ENCODE measurements around the gene ULBP1.
"Not testable (repeated sequence)": the region's sequence is repeated elsewhere in the genome, so short reads cannot be mapped to it uniquely, and the experiment has no call there.

ULBP1 gene

DNA sequence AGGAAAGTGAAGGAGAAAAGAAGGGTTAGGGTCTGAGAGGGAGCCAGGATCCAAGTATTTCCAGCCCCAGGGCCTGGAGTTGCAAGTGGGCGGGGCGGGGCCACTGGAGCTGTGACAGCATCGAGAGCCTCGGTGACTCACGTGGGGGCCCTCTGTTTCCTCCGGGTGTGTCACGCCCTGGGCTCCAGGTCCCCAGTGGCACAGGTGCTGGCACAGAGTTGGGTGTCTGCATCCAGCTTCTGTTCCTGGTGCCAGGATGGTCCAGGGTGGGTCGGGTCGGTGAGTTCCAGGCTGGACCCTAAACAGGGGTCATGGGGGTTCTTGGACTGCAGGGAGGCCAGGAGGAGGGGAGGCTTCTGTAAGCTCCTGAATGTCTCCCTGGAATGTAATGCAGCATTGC is 44.8 kb downstream of the ULBP1 start:
- no peak for DNase-seq

DNA sequence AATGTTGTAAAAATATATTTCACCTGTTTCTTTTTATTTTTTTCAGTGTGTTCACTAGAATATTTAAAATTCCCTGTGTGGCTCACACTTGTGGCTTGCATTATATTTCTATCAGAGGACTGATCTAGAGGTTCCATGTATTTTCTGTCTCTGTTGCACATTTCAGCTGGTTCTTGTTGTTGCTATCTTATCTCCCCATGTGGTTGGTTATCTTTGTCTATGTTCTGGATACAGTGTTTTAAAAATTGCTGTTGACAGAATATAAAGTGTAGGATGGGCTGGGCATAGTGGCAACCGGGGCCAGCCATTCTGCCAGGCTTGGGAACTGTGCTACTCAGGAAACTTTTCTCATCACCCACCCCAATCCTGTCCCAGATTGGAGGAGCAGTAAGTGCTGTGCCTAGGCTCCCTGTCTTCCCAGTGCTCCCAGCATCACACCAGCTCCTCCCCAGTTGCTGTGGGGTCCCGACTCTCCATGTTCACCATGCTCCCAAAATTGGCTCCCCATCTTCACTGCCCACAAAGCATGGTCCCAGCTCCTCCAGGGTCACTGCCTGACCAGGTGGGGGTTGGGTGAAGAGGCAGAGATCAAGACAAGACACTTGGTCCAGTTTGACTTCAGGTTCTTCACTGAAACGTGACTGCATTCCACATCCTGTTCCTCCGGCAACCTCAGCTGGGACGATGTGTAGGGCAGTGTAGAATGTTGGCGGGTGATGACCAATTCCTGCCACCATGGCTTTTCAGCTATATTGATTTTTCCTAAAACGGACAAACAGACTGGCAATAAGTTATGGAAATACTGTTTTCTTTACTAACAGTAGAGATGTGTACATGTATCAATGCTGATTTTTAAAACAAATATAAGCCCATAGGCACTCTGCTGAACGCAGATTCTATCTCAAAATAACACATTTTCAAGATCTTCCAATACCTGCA is 49.4 kb downstream of the ULBP1 start:
- not testable (repeated sequence) for DNase-seq

DNA sequence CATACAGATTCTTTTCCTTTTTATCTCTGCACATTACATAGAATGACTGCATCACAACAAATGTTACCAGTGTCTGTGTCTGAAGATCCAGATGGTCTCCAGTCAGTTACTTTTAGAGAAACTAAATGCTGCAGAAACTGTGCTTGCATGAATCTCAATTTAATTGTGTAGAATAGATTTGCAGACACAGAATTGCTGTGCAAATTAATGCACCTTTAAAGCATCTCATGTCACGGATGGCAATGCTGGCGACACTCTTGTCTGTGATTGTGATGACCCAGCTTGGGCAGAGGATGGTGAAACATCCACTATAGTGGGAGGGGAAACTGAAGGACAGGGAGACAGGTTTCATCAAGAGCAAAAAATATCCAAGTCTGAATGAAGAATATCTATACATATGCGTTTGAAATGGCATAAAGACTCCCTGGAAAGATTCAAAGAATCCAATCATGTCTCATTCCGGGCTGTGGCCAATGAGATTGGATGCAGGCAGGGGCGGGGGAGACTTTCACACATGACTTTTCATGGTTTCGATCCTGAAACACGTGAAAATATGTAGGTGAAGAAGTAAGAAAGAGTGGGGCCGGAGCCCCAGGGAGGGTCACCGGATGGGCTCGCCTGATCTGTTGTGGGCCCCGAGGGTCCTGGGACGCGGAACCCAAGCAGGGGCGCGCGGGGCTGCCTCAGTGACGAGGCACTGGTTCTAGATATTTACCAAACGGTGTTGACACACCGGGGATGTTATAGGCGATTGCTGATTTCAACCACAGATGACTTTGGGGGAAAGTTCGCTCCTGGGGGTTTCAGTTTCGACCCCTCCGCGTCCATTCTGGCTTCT is 50.3 kb downstream of the ULBP1 start:
- DNase-seq = not testable (repeated sequence)

DNA sequence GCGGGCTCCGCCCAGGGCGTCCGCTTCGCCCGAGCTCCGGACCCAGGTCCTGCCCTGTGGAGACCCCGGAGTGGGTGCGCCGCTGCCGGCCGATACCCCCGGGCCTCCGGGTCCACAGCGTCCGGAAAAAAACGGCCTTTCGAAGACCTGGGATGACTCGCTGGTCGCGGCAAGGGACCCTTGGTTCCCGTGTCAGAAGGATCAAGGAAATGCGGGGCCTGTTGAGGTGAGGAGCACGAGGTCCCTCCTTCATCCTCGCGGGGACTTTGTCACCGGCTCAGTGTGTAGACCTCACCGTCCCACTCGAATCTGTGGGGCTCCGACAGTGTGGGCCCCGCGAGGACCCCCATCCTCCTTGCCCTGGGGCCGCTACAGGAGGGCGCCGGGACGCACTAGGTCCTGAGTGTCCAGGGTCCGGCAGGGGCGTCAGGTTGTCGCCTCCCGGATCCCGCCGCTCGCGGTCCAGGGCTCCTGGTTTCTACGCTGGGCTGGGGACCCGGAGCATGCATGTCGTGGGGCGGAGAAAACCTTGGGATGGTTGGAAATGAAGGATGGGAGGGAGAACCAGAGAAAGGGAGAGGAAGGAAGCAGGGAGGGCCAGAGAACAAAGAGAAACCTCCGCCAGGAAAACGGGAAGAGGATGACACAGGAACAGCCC is 51.0 kb downstream of the ULBP1 start:
- not testable (repeated sequence) for DNase-seq

- DNase-seq = peak in 1 of 2 experiments; percentile 57
Observed at GRCh38 chr6:150015281-150016001, 51.7 kb downstream of the ULBP1 start.

- peak; percentile 56 to 85 for DNase-seq
Observed at GRCh38 chr6:150016324-150017185, 52.8 kb downstream of the ULBP1 start.

DNA sequence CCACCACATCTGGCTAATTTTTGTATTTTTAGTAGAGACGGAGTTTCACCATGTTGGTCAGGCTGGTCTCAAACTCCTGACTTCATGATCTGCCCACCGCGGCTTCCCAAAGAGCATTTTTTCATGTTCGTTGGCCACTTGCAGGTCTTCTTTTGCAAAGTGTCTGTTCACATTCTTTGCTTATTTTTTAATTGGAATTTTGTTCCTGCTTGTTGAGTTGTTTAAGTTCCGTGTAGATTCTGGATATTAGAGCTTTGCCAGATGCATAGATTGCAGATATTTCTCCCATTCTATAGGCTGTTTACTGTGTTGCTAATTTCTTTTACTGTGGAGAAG is 53.4 kb downstream of the ULBP1 start:
- not testable (repeated sequence) for DNase-seq

- DNase-seq = no peak
Observed at GRCh38 chr6:150018846-150019580, 55.3 kb downstream of the ULBP1 start.

DNA sequence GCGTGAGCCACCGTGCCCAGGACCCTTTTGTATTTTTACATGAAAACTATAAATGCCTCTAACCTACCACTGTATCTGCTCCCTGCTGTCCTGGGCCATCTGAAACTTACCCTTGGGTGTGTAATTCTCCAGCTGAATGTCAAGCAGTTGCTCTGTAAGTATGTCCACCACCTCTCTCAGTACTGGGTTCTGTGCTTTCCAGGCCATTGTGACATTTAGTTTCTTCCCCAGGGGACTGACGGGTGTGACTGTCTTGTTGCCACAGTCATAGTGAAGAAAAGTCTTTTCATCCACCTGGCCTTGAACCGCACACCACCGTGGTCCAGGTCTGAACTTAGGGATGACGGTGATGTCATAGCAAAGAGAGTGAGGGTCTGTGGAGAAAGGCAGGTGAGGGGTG is 58.1 kb downstream of the ULBP1 start:
- DNase-seq = not testable (repeated sequence)
